Prostate gland (tissue), 2 donors: ENCODE data around the gene ZBTB44.

Experiments used
- CTCF ChIP-seq, 4 experiments: fragments of 200-600 bp in 2 of 4; fragments of 450-650 bp in 2 of 4; sonication (generic) in 2 of 4; IDR thresholded peaks; 1 replicate in 3 of 4; 2 replicates in 1 of 4; pipeline ENCODE4 v1.5.1; 2016 to 2019; ENCODE audit warnings: antibody characterized with exemption in 4 of 4, mild to moderate bottlenecking in 2 of 4, moderate library complexity in 2 of 4
- POLR2A ChIP-seq: fragments of 450-650 bp; IDR thresholded peaks from one replicate; pipeline ENCODE4 v1.6.1; 2016; ENCODE audit warnings: antibody characterized with exemption, mild to moderate bottlenecking
- POLR2AphosphoS5 ChIP-seq: sonication (generic); formaldehyde crosslinking; IDR thresholded peaks from one replicate; pipeline ENCODE4 v1.6.1; 2017; ENCODE audit warnings: antibody characterized with exemption

- no peak for TF ChIP-seq POLR2AphosphoS5
- no peak for TF ChIP-seq CTCF (IDR thresholded peaks at IDR 0.05)
- TF ChIP-seq POLR2A: no peak
Observed at GRCh38 chr11:130310622-130311021, 4.1 kb downstream of the ZBTB44 start.
